Measurements from ENCODE around the gene TNRC18.

The TNRC18 gene

GRCh38 chr7:5450549-5451327, 27.1 kb upstream of the TNRC18 start:
- peak; percentile 47 for DNase-seq (ENCODE audit: low spot score)

GRCh38 chr7:5448378-5449037, 24.9 kb upstream of the TNRC18 start:
- DNase-seq (ENCODE audit: low spot score): no peak

- DNase-seq (ENCODE audit: low spot score): peak; percentile 15
Measured at GRCh38 chr7:5445981-5446594, 22.5 kb upstream of the TNRC18 start.

- DNase-seq (ENCODE audit: low spot score): no peak
Measured at GRCh38 chr7:5443678-5444077, 20.0 kb upstream of the TNRC18 start.

- no peak for DNase-seq (ENCODE audit: low spot score)
Measured at GRCh38 chr7:5442757-5443305, 19.2 kb upstream of the TNRC18 start.

GRCh38 chr7:5441840-5442503, 18.3 kb upstream of the TNRC18 start:
- DNase-seq (ENCODE audit: low spot score): no peak

- no peak for DNase-seq (ENCODE audit: low spot score)
Measured at GRCh38 chr7:5439572-5440496, 16.2 kb upstream of the TNRC18 start.

GRCh38 chr7:5439209-5439571, 15.6 kb upstream of the TNRC18 start:
- no peak for DNase-seq (ENCODE audit: low spot score)

GRCh38 chr7:5437987-5438386, 14.4 kb upstream of the TNRC18 start:
- DNase-seq (ENCODE audit: low spot score): no peak

- no peak for DNase-seq (ENCODE audit: low spot score)
Measured at GRCh38 chr7:5437348-5437892, 13.8 kb upstream of the TNRC18 start.

- DNase-seq (ENCODE audit: low spot score): no peak
Measured at GRCh38 chr7:5436003-5436678, 12.5 kb upstream of the TNRC18 start.

GRCh38 chr7:5435291-5436002, 11.8 kb upstream of the TNRC18 start:
- DNase-seq (ENCODE audit: low spot score): no peak

- DNase-seq (ENCODE audit: low spot score): no peak
Measured at GRCh38 chr7:5433181-5433580, 9.5 kb upstream of the TNRC18 start.

- DNase-seq (ENCODE audit: low spot score): no peak
Measured at GRCh38 chr7:5432691-5433090, 9.1 kb upstream of the TNRC18 start.

- no peak for DNase-seq (ENCODE audit: low spot score)
Measured at GRCh38 chr7:5431560-5432015, 8.0 kb upstream of the TNRC18 start.

GRCh38 chr7:5430612-5430947, 6.9 kb upstream of the TNRC18 start:
- DNase-seq (ENCODE audit: low spot score): no peak

GRCh38 chr7:5429857-5430611, 6.4 kb upstream of the TNRC18 start:
- DNase-seq (ENCODE audit: low spot score): no peak

- peak; percentile 29 for DNase-seq (ENCODE audit: low spot score)
Measured at GRCh38 chr7:5429253-5429856, 5.7 kb upstream of the TNRC18 start.

Measured in globus pallidus (tissue), 1 donor.